GM23338 (cell line): ENCODE data around the gene RNF4. TPM values are rescaled to one million over a fixed set of nuclear protein-coding genes. Genes with fewer than 3 reads are reported as not detected.

ENCODE experiments used
- ATAC-seq: fragments of 200-7000 bp; cut with Tn5 transposase; 3 replicates; pipeline ENCODE4 v1.9.1; 2020
- DNase-seq: peaks from one replicate; pipeline ENCODE4 v3.0.0-alpha.2; 2015; ENCODE audit warnings: low spot score
- H2AFZ ChIP-seq: fragments of 200-600 bp; sonication (generic); 2 replicates; pipeline ENCODE4 v1.8.0; 2016; ENCODE audit warnings: antibody characterized with exemption, mild to moderate bottlenecking, moderate library complexity
- H3F3A ChIP-seq: fragments of 200-600 bp; sonication (generic); replicated peaks from 2 replicates; pipeline ENCODE4 v1.8.0; 2017; ENCODE audit warnings: antibody characterized with exemption, mixed run types, low read depth
- H3K27ac ChIP-seq: fragments of 200-600 bp; sonication (generic); 2 replicates; pipeline ENCODE4 v1.6.1; 2016; ENCODE audit warnings: low read depth
- H3K27me3 ChIP-seq: fragments of 200-600 bp; sonication (generic); 2 replicates; pipeline ENCODE4 v1.8.0; 2016; ENCODE audit warnings: mild to moderate bottlenecking, mixed run types, moderate library complexity; ENCODE audit not compliant: insufficient read depth
- H3K36me3 ChIP-seq: fragments of 200-600 bp; sonication (generic); 2 replicates; pipeline ENCODE4 v1.8.0; 2016; ENCODE audit warnings: mild to moderate bottlenecking; ENCODE audit not compliant: insufficient read depth
- H3K4me1 ChIP-seq: fragments of 200-600 bp; sonication (generic); 2 replicates; pipeline ENCODE4 v1.8.0; 2016; ENCODE audit warnings: mild to moderate bottlenecking, moderate library complexity; ENCODE audit not compliant: insufficient read depth
- H3K4me2 ChIP-seq: fragments of 200-600 bp; sonication (generic); 2 replicates; pipeline ENCODE4 v1.7.1; 2017; ENCODE audit warnings: mixed run types
- H3K4me3 ChIP-seq: fragments of 200-600 bp; sonication (generic); 2 replicates; pipeline ENCODE4 v1.6.1; 2016; ENCODE audit warnings: mixed run types
- H3K79me2 ChIP-seq: fragments of 200-600 bp; sonication (generic); replicated peaks from 2 replicates; pipeline ENCODE4 v1.8.0; 2017; ENCODE audit warnings: mild to moderate bottlenecking; ENCODE audit not compliant: insufficient read depth
- H3K9me2 ChIP-seq: fragments of 200-600 bp; sonication (generic); 2 replicates; pipeline ENCODE4 v1.8.0; 2017; ENCODE audit not compliant: insufficient read depth
- H4K20me1 ChIP-seq: fragments of 200-600 bp; sonication (generic); replicated peaks from 2 replicates; pipeline ENCODE4 v1.8.0; 2017; ENCODE audit warnings: mild to moderate bottlenecking; ENCODE audit not compliant: insufficient read depth
- H3K27ac Mint-ChIP-seq: 2 replicates; pipeline ENCODE4 v1.8.0; 2020; ENCODE audit warnings: inconsistent platforms, mild to moderate bottlenecking, moderate library complexity, mixed read lengths
- H3K27me3 Mint-ChIP-seq: 3 replicates; pipeline ENCODE4 v1.8.0; 2022; ENCODE audit warnings: low read depth, mild to moderate bottlenecking, moderate library complexity, mixed read lengths, inconsistent platforms; ENCODE audit not compliant: insufficient read depth, poor library complexity
- H3K36me3 Mint-ChIP-seq: 3 replicates; pipeline ENCODE4 v1.8.0; 2021; ENCODE audit warnings: low read depth, mild to moderate bottlenecking, inconsistent platforms, moderate library complexity, mixed read lengths
- H3K4me1 Mint-ChIP-seq: 3 replicates; pipeline ENCODE4 v1.8.0; 2020; ENCODE audit warnings: mild to moderate bottlenecking, inconsistent platforms, mixed read lengths
- H3K4me3 Mint-ChIP-seq: 3 replicates; pipeline ENCODE4 v1.8.0; 2021; ENCODE audit warnings: moderate library complexity, mild to moderate bottlenecking, inconsistent platforms, mixed read lengths
- H3K9me3 Mint-ChIP-seq: 3 replicates; pipeline ENCODE4 v1.8.0; 2020; ENCODE audit warnings: moderate library complexity, mild to moderate bottlenecking, inconsistent platforms, mixed read lengths
- CREB1 ChIP-seq: fragments of 250-450 bp; sonication (Bioruptor Pico); IDR thresholded peaks from 2 replicates; pipeline ENCODE4 v1.5.0; 2020; ENCODE audit warnings: low read depth, mild to moderate bottlenecking, moderate library complexity
- CTCF ChIP-seq, 2 experiments: fragments of 200-600 bp in 1 of 2; sonication (generic) in 1 of 2; conservative IDR thresholded peaks; 2 replicates each; pipeline versions ENCODE4 v1.5.1 to v1.6.1; 2016 to 2017; ENCODE audit warnings: antibody characterized with exemption in 2 of 2, low read depth in 2 of 2, mild to moderate bottlenecking in 2 of 2, moderate library complexity in 1 of 2
- EZH2 ChIP-seq: fragments of 200-600 bp; sonication (generic); IDR thresholded peaks from one replicate; pipeline ENCODE4 v1.8.0; 2017; ENCODE audit warnings: antibody characterized with exemption, mild to moderate bottlenecking, low read depth; ENCODE audit not compliant: unreplicated experiment
- EZH2phosphoT487 ChIP-seq: fragments of 200-600 bp; sonication (generic); IDR thresholded peaks from one replicate; pipeline ENCODE4 v1.8.1; 2018; ENCODE audit warnings: antibody characterized with exemption; ENCODE audit not compliant: unreplicated experiment
- JUNB ChIP-seq: IDR thresholded peaks from one replicate; pipeline ENCODE4 v1.6.1; 2016; ENCODE audit warnings: antibody characterized with exemption; ENCODE audit not compliant: unreplicated experiment
- STAT1 ChIP-seq: IDR thresholded peaks from one replicate; pipeline ENCODE4 v1.6.1; 2016; ENCODE audit warnings: antibody characterized with exemption; ENCODE audit not compliant: unreplicated experiment
- ZNF114 ChIP-seq: fragments of 250-450 bp; sonication (Bioruptor Pico); IDR thresholded peaks from 2 replicates; pipeline ENCODE4 v1.5.0; 2020; ENCODE audit warnings: mild to moderate bottlenecking, moderate library complexity
- polyA plus RNA-seq: library from polyadenylated mRNA; unstranded; fragments of >200 nt; fragmentation: Nextera tagmentation; extraction: Ambion mirVana; gene quantifications from 2 replicates; pipeline ENCODE4 v1.2.1, GENCODE V29; 2016
- total RNA-seq: library from RNA; depleted of rRNA; stranded (reverse); fragments of >200 nt; shearing (Covaris generic); gene quantifications from 2 replicates; pipeline ENCODE4 v1.2.3, GENCODE V29; 2014
- TF ChIP-seq, protein P1 (sequence below): IDR thresholded peaks from 2 replicates; pipeline ENCODE4 v1.6.1; 2016; ENCODE audit warnings: antibody characterized with exemption
- TF ChIP-seq, protein P2 (sequence below): IDR thresholded peaks from one replicate; pipeline ENCODE4 v1.6.1; 2018; ENCODE audit warnings: antibody characterized with exemption; ENCODE audit not compliant: unreplicated experiment
- TF ChIP-seq, protein P3 (sequence below): fragments of 250-450 bp; sonication (Bioruptor Pico); IDR thresholded peaks from 2 replicates; pipeline ENCODE4 v1.5.0; 2020; ENCODE audit warnings: mild to moderate bottlenecking, moderate library complexity

Gene RNF4
- total and polyA plus RNA-seq, 2 experiments from 2014 or later, result 47.7 to 77.2 TPM

GRCh38 chr4:2537011-2537830 is 68.3 kb downstream of the RNF4 start:
- H3F3A ChIP-seq, result peaks cover 12% of the 10 kb centered on the region; the same call in 1 of the 2 replicates
- peak overlapping the region; percentile 89 for H3K4me3 Mint-ChIP-seq
- H3K36me3 ChIP-seq, result no peaks in the 10 kb centered on the region
- peak overlapping the region; percentile 79 for H3K4me3 ChIP-seq
- H3K79me2 ChIP-seq, result peaks cover 50% of the 10 kb centered on the region
- peaks cover 11% of the 10 kb centered on the region for H3K4me1 ChIP-seq
- no peak for TF ChIP-seq ZNF114
- no peak for TF ChIP-seq CTCF (conservative IDR thresholded peaks at IDR 0.05; ENCODE audit: low read depth in 2 of 2)
- no peak for TF ChIP-seq STAT1
- TF ChIP-seq, protein P1, sequence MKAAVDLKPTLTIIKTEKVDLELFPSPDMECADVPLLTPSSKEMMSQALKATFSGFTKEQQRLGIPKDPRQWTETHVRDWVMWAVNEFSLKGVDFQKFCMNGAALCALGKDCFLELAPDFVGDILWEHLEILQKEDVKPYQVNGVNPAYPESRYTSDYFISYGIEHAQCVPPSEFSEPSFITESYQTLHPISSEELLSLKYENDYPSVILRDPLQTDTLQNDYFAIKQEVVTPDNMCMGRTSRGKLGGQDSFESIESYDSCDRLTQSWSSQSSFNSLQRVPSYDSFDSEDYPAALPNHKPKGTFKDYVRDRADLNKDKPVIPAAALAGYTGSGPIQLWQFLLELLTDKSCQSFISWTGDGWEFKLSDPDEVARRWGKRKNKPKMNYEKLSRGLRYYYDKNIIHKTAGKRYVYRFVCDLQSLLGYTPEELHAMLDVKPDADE, result no peak
- TF ChIP-seq, protein P2, sequence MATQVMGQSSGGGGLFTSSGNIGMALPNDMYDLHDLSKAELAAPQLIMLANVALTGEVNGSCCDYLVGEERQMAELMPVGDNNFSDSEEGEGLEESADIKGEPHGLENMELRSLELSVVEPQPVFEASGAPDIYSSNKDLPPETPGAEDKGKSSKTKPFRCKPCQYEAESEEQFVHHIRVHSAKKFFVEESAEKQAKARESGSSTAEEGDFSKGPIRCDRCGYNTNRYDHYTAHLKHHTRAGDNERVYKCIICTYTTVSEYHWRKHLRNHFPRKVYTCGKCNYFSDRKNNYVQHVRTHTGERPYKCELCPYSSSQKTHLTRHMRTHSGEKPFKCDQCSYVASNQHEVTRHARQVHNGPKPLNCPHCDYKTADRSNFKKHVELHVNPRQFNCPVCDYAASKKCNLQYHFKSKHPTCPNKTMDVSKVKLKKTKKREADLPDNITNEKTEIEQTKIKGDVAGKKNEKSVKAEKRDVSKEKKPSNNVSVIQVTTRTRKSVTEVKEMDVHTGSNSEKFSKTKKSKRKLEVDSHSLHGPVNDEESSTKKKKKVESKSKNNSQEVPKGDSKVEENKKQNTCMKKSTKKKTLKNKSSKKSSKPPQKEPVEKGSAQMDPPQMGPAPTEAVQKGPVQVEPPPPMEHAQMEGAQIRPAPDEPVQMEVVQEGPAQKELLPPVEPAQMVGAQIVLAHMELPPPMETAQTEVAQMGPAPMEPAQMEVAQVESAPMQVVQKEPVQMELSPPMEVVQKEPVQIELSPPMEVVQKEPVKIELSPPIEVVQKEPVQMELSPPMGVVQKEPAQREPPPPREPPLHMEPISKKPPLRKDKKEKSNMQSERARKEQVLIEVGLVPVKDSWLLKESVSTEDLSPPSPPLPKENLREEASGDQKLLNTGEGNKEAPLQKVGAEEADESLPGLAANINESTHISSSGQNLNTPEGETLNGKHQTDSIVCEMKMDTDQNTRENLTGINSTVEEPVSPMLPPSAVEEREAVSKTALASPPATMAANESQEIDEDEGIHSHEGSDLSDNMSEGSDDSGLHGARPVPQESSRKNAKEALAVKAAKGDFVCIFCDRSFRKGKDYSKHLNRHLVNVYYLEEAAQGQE, result no peak
- no peak for TF ChIP-seq EZH2phosphoT487
- TF ChIP-seq CREB1 (CRISPR knock-in tag), result no peak
- no peak for TF ChIP-seq EZH2
- TF ChIP-seq, protein P3, sequence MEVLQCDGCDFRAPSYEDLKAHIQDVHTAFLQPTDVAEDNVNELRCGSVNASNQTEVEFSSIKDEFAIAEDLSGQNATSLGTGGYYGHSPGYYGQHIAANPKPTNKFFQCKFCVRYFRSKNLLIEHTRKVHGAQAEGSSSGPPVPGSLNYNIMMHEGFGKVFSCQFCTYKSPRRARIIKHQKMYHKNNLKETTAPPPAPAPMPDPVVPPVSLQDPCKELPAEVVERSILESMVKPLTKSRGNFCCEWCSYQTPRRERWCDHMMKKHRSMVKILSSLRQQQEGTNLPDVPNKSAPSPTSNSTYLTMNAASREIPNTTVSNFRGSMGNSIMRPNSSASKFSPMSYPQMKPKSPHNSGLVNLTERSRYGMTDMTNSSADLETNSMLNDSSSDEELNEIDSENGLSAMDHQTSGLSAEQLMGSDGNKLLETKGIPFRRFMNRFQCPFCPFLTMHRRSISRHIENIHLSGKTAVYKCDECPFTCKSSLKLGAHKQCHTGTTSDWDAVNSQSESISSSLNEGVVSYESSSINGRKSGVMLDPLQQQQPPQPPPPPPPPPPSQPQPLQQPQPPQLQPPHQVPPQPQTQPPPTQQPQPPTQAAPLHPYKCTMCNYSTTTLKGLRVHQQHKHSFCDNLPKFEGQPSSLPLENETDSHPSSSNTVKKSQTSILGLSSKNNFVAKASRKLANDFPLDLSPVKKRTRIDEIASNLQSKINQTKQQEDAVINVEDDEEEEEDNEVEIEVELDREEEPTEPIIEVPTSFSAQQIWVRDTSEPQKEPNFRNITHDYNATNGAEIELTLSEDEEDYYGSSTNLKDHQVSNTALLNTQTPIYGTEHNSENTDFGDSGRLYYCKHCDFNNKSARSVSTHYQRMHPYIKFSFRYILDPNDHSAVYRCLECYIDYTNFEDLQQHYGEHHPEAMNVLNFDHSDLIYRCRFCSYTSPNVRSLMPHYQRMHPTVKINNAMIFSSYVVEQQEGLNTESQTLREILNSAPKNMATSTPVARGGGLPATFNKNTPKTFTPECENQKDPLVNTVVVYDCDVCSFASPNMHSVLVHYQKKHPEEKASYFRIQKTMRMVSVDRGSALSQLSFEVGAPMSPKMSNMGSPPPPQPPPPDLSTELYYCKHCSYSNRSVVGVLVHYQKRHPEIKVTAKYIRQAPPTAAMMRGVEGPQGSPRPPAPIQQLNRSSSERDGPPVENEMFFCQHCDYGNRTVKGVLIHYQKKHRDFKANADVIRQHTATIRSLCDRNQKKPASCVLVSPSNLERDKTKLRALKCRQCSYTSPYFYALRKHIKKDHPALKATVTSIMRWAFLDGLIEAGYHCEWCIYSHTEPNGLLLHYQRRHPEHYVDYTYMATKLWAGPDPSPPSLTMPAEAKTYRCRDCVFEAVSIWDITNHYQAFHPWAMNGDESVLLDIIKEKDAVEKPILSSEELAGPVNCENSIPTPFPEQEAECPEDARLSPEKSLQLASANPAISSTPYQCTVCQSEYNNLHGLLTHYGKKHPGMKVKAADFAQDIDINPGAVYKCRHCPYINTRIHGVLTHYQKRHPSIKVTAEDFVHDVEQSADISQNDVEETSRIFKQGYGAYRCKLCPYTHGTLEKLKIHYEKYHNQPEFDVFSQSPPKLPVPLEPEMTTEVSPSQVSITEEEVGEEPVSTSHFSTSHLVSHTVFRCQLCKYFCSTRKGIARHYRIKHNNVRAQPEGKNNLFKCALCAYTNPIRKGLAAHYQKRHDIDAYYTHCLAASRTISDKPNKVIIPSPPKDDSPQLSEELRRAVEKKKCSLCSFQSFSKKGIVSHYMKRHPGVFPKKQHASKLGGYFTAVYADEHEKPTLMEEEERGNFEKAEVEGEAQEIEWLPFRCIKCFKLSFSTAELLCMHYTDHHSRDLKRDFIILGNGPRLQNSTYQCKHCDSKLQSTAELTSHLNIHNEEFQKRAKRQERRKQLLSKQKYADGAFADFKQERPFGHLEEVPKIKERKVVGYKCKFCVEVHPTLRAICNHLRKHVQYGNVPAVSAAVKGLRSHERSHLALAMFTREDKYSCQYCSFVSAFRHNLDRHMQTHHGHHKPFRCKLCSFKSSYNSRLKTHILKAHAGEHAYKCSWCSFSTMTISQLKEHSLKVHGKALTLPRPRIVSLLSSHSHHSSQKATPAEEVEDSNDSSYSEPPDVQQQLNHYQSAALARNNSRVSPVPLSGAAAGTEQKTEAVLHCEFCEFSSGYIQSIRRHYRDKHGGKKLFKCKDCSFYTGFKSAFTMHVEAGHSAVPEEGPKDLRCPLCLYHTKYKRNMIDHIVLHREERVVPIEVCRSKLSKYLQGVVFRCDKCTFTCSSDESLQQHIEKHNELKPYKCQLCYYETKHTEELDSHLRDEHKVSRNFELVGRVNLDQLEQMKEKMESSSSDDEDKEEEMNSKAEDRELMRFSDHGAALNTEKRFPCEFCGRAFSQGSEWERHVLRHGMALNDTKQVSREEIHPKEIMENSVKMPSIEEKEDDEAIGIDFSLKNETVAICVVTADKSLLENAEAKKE (CRISPR knock-in tag), result no peak
- no peak for TF ChIP-seq JUNB
- H3K36me3 Mint-ChIP-seq, result peaks cover 12% of the 10 kb centered on the region
- DNase-seq (peak; percentile 71), ATAC-seq (peak; percentile 3)
- peaks cover 24% of the 10 kb centered on the region for H3K27me3 Mint-ChIP-seq
- peak overlapping the region; percentile 75 for H3K4me2 ChIP-seq
- H2AFZ ChIP-seq, result no peak overlapping the region
- H3K27ac Mint-ChIP-seq, result peak overlapping the region; percentile 59; the same call in 1 of the 2 replicates
- peaks cover 4% of the 10 kb centered on the region; the same call in 1 of the 3 replicates for H3K9me3 Mint-ChIP-seq
- H4K20me1 ChIP-seq, result peaks cover 43% of the 10 kb centered on the region
- H3K27ac ChIP-seq, result 0 out of 2 replicates have a peak overlapping the region, but pooled peaks have one; percentile 3
- no peaks in the 10 kb centered on the region for H3K27me3 ChIP-seq
- H3K4me1 Mint-ChIP-seq, result peaks cover 9% of the 10 kb centered on the region
- no peaks in the 10 kb centered on the region for H3K9me2 ChIP-seq
